Natural killer cell (primary cell): ENCODE data around the gene CHRNE. TPM values are rescaled to one million over a fixed set of nuclear protein-coding genes. Genes with fewer than 3 reads are reported as not detected.

Experiments
- ATAC-seq, 3 donors: fragments of 150-1000 bp in 2 of 3; fragments of 200-7000 bp in 1 of 3; cut with Tn5 transposase; 1 replicate in 1 of 3; 2 replicates in 2 of 3; pipeline ENCODE4 v1.10.0; 2021; ENCODE audit warnings: mild to moderate bottlenecking in 2 of 3, moderate library complexity in 2 of 3
- DNase-seq, 2 donors: peaks; one replicate each; pipeline versions ENCODE4 v3.0.0 to v3.0.0-alpha.2; 2013 to 2021; ENCODE audit warnings: mixed read lengths in 1 of 2
- H3K27ac ChIP-seq: one replicate; pipeline ENCODE4 v1.5.1; 2013; ENCODE audit warnings: mild to moderate bottlenecking, low read length
- H3K27me3 ChIP-seq: one replicate; pipeline ENCODE4 v1.6.1; 2013; ENCODE audit warnings: low read length; ENCODE audit not compliant: control insufficient read depth, insufficient read depth
- H3K36me3 ChIP-seq: one replicate; pipeline ENCODE4 v1.6.1; 2013; ENCODE audit warnings: low read length; ENCODE audit not compliant: control insufficient read depth, insufficient read depth
- H3K4me1 ChIP-seq: one replicate; pipeline ENCODE4 v1.6.1; 2013; ENCODE audit warnings: low read length; ENCODE audit not compliant: control insufficient read depth, insufficient read depth
- H3K4me3 ChIP-seq: one replicate; pipeline ENCODE4 v1.5.1; 2013; ENCODE audit warnings: low read length
- H3K9me3 ChIP-seq: one replicate; pipeline ENCODE4 v1.6.1; 2013; ENCODE audit warnings: low read length; ENCODE audit not compliant: control insufficient read depth, insufficient read depth
- H3K27ac Mint-ChIP-seq, 2 donors: one replicate each; pipeline ENCODE4 v1.8.0; 2022; ENCODE audit warnings: mild to moderate bottlenecking in 2 of 2, mixed read lengths in 2 of 2, moderate library complexity in 1 of 2
- H3K27me3 Mint-ChIP-seq, 2 donors: one replicate each; pipeline ENCODE4 v1.8.0; 2022; ENCODE audit warnings: low read depth in 2 of 2, mixed read lengths in 2 of 2
- H3K36me3 Mint-ChIP-seq: one replicate; pipeline ENCODE4 v1.8.0; 2022; ENCODE audit warnings: mixed read lengths
- H3K4me1 Mint-ChIP-seq, 2 donors: one replicate each; pipeline ENCODE4 v1.8.0; 2022; ENCODE audit warnings: mixed read lengths in 2 of 2
- H3K4me3 Mint-ChIP-seq: one replicate; pipeline ENCODE4 v1.8.0; 2022; ENCODE audit warnings: mild to moderate bottlenecking, moderate library complexity, mixed read lengths
- H3K9me3 Mint-ChIP-seq, 2 donors: one replicate each; pipeline ENCODE4 v1.8.0; 2022; ENCODE audit warnings: mixed read lengths in 2 of 2
- WGBS: methylation state at CpG from one replicate; pipeline ENCODE4 v1.1.7; 2013; ENCODE audit warnings: missing lambda C conversion rate; ENCODE audit not compliant: insufficient coverage; 5-methylcytosine and 5-hydroxymethylcytosine counted together
- intact Hi-C: fragments of 100-400 bp; cut with micrococcal nuclease; formaldehyde crosslinking; loops from one replicate; pipeline ENCODE4 v1.14.2; 2022
- total RNA-seq, 4 donors: library from RNA; stranded (reverse); fragments of 120-200 nt in 1 of 4; gene quantifications; one replicate each; pipeline versions ENCODE4 v1.2.3 to v1.2.4, GENCODE V29; 2013 to 2022
- TF ChIP-seq, protein P1 (sequence below): fragments of 200-600 bp; IDR thresholded peaks from one replicate; pipeline ENCODE4 v1.8.0; 2022; ENCODE audit warnings: antibody characterized with exemption

CHRNE gene
- total RNA-seq, 3 donors from 2014 or later (not counting 1 experiment from before 2014, with no cell fraction given) = 11.8 to 17.9 (median 11.8) TPM

DNA sequence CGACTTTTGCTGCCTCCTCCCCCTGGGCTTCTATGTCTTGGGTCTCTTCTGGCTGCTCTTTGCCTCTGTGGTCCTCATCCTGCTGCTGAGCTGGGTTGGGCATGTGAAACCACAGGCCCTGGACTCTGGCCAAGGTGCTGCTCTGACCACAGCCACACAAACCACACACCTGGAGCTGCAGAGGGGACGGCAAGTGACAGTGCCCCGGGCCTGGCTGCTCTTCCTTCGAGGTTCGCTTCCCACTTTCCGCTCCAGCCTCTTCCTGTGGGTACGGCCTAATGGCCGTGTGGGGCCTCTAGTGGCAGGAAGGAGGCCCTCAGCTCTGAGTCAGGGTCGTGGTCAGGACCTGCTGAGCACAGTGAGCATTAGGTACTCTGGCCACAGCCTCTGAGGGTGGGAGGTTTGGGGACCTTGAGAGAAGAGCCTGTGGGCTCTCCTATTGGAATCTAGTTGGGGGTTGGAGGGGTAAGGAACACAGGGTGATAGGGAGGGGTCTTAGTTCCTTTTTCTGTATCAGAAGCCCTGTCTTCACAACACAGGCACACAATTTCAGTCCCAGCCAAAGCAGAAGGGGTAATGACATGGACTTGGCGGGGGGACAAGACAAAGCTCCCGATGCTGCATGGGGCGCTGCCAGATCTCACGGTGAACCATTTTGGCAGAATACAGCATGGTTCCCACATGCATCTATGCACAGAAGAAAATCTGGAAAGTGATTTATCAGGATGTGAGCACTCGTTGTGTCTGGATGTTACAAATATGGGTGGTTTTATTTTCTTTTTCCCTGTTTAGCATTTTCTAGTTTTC is 31.5 kb upstream of the CHRNE start:
- Mint-ChIP-seq H3K27me3 (peaks cover 0 to 4% of the 10 kb centered on the region in 2 donors), H3K9me3 (no peaks in the 10 kb centered on the region), H3K4me1 (peaks cover 34 to 57% of the 10 kb centered on the region in 2 donors), H3K4me3 (peak overlapping the region; percentile 80), H3K36me3 (no peaks in the 10 kb centered on the region), H3K27ac (peak overlapping the region; percentile 55 to 81)
- H3K27me3 ChIP-seq = no peaks in the 10 kb centered on the region
- ATAC-seq (peak in 2 of 3 donors; percentile 48 to 60), DNase-seq (peak in 1 of 2 donors; percentile 48)
- intact Hi-C loops = no loop called here
- TF ChIP-seq, protein P1, sequence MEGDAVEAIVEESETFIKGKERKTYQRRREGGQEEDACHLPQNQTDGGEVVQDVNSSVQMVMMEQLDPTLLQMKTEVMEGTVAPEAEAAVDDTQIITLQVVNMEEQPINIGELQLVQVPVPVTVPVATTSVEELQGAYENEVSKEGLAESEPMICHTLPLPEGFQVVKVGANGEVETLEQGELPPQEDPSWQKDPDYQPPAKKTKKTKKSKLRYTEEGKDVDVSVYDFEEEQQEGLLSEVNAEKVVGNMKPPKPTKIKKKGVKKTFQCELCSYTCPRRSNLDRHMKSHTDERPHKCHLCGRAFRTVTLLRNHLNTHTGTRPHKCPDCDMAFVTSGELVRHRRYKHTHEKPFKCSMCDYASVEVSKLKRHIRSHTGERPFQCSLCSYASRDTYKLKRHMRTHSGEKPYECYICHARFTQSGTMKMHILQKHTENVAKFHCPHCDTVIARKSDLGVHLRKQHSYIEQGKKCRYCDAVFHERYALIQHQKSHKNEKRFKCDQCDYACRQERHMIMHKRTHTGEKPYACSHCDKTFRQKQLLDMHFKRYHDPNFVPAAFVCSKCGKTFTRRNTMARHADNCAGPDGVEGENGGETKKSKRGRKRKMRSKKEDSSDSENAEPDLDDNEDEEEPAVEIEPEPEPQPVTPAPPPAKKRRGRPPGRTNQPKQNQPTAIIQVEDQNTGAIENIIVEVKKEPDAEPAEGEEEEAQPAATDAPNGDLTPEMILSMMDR = no peak
- H3K36me3 ChIP-seq = peaks cover 18% of the 10 kb centered on the region
- H3K9me3 ChIP-seq = no peaks in the 10 kb centered on the region
- H3K27ac ChIP-seq = no peak overlapping the region
- 19% methylated on average over 13 of the region's 14 CpGs for WGBS
- H3K4me3 ChIP-seq = no peak overlapping the region
- H3K4me1 ChIP-seq = peaks cover 36% of the 10 kb centered on the region

DNA sequence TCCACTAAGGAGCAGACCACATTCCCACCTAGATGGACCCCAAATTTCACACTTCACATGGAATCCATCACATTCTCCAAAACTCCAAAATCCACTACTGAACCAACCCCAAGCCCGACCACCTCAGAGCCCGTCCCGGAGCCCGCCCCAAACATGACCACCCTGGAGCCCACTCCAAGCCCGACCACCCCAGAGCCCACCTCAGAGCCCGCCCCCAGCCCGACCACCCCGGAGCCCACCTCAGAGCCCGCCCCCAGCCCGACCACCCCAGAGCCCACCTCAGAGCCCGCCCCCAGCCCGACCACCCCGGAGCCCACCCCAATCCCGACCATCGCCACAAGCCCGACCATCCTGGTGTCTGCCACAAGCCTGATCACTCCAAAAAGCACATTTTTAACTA is 30.7 kb upstream of the CHRNE start:
- ATAC-seq (peak in 1 of 3 donors; percentile 10), DNase-seq (no peak)
- Histone ChIP-seq H3K4me3 (no peak overlapping the region), H3K27ac (no peak overlapping the region), H3K27me3 (no peaks in the 10 kb centered on the region), H3K9me3 (no peaks in the 10 kb centered on the region), H3K4me1 (peaks cover 29% of the 10 kb centered on the region), H3K36me3 (peaks cover 17% of the 10 kb centered on the region)
- Mint-ChIP-seq H3K4me3 (peak overlapping the region; percentile 80), H3K27me3 (peaks cover 0 to 4% of the 10 kb centered on the region in 2 donors), H3K27ac (peak overlapping the region in 1 of 2 donors; percentile 81), H3K9me3 (no peaks in the 10 kb centered on the region), H3K4me1 (peaks cover 33 to 50% of the 10 kb centered on the region in 2 donors), H3K36me3 (no peaks in the 10 kb centered on the region)
- WGBS = 40% methylated on average over 15 of the region's 16 CpGs
- intact Hi-C loops = no loop called here
- TF ChIP-seq, protein P1 = no peak

DNA sequence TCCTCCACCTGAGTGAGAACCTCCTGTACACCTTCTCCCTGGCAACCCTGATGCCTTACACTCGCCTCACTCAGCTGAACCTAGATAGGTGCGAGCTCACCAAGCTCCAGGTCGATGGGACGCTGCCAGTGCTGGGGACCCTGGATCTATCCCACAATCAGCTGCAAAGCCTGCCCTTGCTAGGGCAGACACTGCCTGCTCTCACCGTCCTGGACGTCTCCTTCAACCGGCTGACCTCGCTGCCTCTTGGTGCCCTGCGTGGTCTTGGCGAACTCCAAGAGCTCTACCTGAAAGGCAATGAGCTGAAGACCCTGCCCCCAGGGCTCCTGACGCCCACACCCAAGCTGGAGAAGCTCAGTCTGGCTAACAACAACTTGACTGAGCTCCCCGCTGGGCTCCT is 29.9 kb upstream of the CHRNE start:
- Mint-ChIP-seq H3K4me1 (peaks cover 28 to 42% of the 10 kb centered on the region in 2 donors), H3K27me3 (peaks cover 0 to 4% of the 10 kb centered on the region in 2 donors), H3K36me3 (no peaks in the 10 kb centered on the region), H3K27ac (no peak overlapping the region), H3K9me3 (no peaks in the 10 kb centered on the region), H3K4me3 (no peak overlapping the region)
- H3K4me1 ChIP-seq = peaks cover 22% of the 10 kb centered on the region
- H3K27ac ChIP-seq = no peak overlapping the region
- H3K36me3 ChIP-seq = peaks cover 9% of the 10 kb centered on the region
- TF ChIP-seq, protein P1 = no peak
- 94% methylated on average over 12 of the region's 12 CpGs for WGBS
- no peak for ATAC-seq
- intact Hi-C loops = no loop called here
- H3K4me3 ChIP-seq = no peak overlapping the region
- DNase-seq = no peak
- no peaks in the 10 kb centered on the region for H3K9me3 ChIP-seq
- no peaks in the 10 kb centered on the region for H3K27me3 ChIP-seq
